NB4 (cell line): ENCODE results near the gene FSTL3.
A peak's percentile ranks its signal among the peaks of the same experiment; 100 is the strongest.
"Not testable (repeated sequence)": the region's sequence is repeated elsewhere in the genome, so short reads cannot be mapped to it uniquely, and the experiment has no call there.

ENCODE experiments used
- DNase-seq: peaks from one replicate; pipeline ENCODE4 v3.0.0; 2010; ENCODE audit warnings: low read depth
- H3K4me3 ChIP-seq: one replicate; pipeline ENCODE4 v1.5.1; 2011; ENCODE audit warnings: mild to moderate bottlenecking, low read depth, low read length, moderate library complexity
- MAX ChIP-seq: IDR thresholded peaks from 2 replicates; pipeline ENCODE4 v1.6.1; 2011; ENCODE audit warnings: low read depth, low read length
- MYC ChIP-seq: IDR thresholded peaks from 2 replicates; pipeline ENCODE4 v1.6.1; 2011; ENCODE audit warnings: low read depth, low read length
- POLR2A ChIP-seq: IDR thresholded peaks from 2 replicates; pipeline ENCODE4 v1.6.1; 2011; ENCODE audit warnings: mild to moderate bottlenecking; ENCODE audit not compliant: insufficient read length; ENCODE audit errors: extremely low read depth
- TF ChIP-seq, protein P1 (sequence below): IDR thresholded peaks from one replicate; pipeline ENCODE4 v1.5.1; 2012; ENCODE audit warnings: low read depth, low read length

The FSTL3 gene

GRCh38 chr19:690203-690602, 14.0 kb downstream of the FSTL3 start:
- TF ChIP-seq MAX: no peak
- TF ChIP-seq POLR2A: no peak
- TF ChIP-seq, protein P1, sequence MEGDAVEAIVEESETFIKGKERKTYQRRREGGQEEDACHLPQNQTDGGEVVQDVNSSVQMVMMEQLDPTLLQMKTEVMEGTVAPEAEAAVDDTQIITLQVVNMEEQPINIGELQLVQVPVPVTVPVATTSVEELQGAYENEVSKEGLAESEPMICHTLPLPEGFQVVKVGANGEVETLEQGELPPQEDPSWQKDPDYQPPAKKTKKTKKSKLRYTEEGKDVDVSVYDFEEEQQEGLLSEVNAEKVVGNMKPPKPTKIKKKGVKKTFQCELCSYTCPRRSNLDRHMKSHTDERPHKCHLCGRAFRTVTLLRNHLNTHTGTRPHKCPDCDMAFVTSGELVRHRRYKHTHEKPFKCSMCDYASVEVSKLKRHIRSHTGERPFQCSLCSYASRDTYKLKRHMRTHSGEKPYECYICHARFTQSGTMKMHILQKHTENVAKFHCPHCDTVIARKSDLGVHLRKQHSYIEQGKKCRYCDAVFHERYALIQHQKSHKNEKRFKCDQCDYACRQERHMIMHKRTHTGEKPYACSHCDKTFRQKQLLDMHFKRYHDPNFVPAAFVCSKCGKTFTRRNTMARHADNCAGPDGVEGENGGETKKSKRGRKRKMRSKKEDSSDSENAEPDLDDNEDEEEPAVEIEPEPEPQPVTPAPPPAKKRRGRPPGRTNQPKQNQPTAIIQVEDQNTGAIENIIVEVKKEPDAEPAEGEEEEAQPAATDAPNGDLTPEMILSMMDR: no peak
- no peak for TF ChIP-seq MYC
- no peak overlapping the region for H3K4me3 ChIP-seq
- DNase-seq: no peak

GRCh38 chr19:694481-695351, 18.5 kb downstream of the FSTL3 start:
- peak overlapping the region; percentile 74 for H3K4me3 ChIP-seq
- TF ChIP-seq, protein P1: no peak
- TF ChIP-seq MAX: no peak
- 0 out of 2 replicates have a peak, but pooled peaks have one; percentile 14 for TF ChIP-seq MYC
- TF ChIP-seq POLR2A: no peak
- peak; percentile 51 for DNase-seq

- peak; percentile 87 for DNase-seq
- H3K4me3 ChIP-seq: peak within 1 kb of the TSS; percentile 74
- peak; percentile 61 for TF ChIP-seq MAX
- TF ChIP-seq, protein P1: no peak
- peak; percentile 60 for TF ChIP-seq POLR2A
- no peak for TF ChIP-seq MYC
Measured at GRCh38 chr19:695352-695949, 19.3 kb downstream of the FSTL3 start, which contains the start of gene PRSS57. Gene PRSS57 (minus strand): TSS chr19:695452. CDS start chr19:695430, 22 bp downstream.

- H3K4me3 ChIP-seq: not testable (repeated sequence)
- DNase-seq: peak; percentile 24
Measured at GRCh38 chr19:698529-698928, 22.3 kb downstream of the FSTL3 start.

- peak; percentile 86 for DNase-seq
Measured at GRCh38 chr19:699885-700284, 23.7 kb downstream of the FSTL3 start.

DNA sequence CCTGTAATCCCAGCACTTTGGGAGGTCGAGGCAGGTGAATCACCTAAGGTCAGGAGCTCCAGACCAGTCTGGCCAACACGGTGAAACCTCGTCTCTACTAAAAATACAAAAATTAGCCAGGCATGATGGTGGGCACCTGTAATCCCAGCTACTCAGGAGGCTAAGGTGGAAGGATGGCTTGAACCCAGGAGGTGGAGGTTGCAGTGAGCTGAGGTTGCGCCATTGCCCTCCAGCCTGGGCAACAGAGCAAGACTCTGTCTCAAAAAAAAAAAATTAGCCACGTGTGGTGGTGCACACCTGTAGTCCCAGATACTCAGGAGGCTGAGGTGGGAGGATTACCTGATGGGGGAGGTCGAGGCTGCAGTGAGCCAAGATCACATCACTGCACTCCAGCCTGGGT, 26.7 kb downstream of the FSTL3 start:
- DNase-seq, H3K4me3 ChIP-seq: not testable (repeated sequence)

More at GRCh38 chr19:699885-700284, 23.7 kb downstream of the FSTL3 start:
- not testable (repeated sequence) for H3K4me3 ChIP-seq

GRCh38 chr19:703329-703650, 27.1 kb downstream of the FSTL3 start:
- TF ChIP-seq MAX (no peak), MYC (no peak), POLR2A (no peak)
- TF ChIP-seq, protein P1: no peak
- DNase-seq: no peak
- no peak overlapping the region for H3K4me3 ChIP-seq
